ENCODE measurements around the gene PSG2.
A peak's percentile ranks its signal among the peaks of the same experiment; 100 is the strongest.
"Not testable (repeated sequence)": the region's sequence is repeated elsewhere in the genome, so short reads cannot be mapped to it uniquely, and the experiment has no call there.

PSG2 gene

GRCh38 chr19:43087702-43088340 is 5.3 kb upstream of the PSG2 start:
- not testable (repeated sequence) for H4K20me1 ChIP-seq (ENCODE audit: insufficient read depth, low read length, poor library complexity, severe bottlenecking); H2AFZ ChIP-seq (ENCODE audit: low read length); H3K9ac ChIP-seq (ENCODE audit: low read depth, low read length, poor library complexity, severe bottlenecking); H3F3A ChIP-seq (ENCODE audit: low read depth); H3K4me1 ChIP-seq (ENCODE audit: insufficient read depth, low read length, poor library complexity, severe bottlenecking); H3K4me3 ChIP-seq (ENCODE audit: low read length, poor library complexity, severe bottlenecking); H3K79me2 ChIP-seq (ENCODE audit: insufficient read depth, low read length); H3K4me2 ChIP-seq (ENCODE audit: low read depth, low read length, poor library complexity, severe bottlenecking); H3K36me3 ChIP-seq (ENCODE audit: insufficient read depth, low read length); H3K9me2 ChIP-seq (replicated peaks; ENCODE audit: low read depth, low read length); H3K27me3 ChIP-seq (ENCODE audit: insufficient read depth, low read length, poor library complexity, severe bottlenecking); H3K9me3 ChIP-seq (ENCODE audit: insufficient read depth, low read depth, low read length)
- TF ChIP-seq CTCF (conservative IDR thresholded peaks at IDR 0.05; ENCODE audit: low read length), result peak; percentile 33

GRCh38 chr19:43085796-43086530 is 3.5 kb upstream of the PSG2 start:
- not testable (repeated sequence) for H4K20me1 ChIP-seq (ENCODE audit: insufficient read depth, low read length, poor library complexity, severe bottlenecking); H3K36me3 ChIP-seq (ENCODE audit: insufficient read depth, low read length); H3K9me3 ChIP-seq (ENCODE audit: insufficient read depth, low read depth, low read length); H3K79me2 ChIP-seq (ENCODE audit: insufficient read depth, low read length); H3K4me3 ChIP-seq (ENCODE audit: low read length, poor library complexity, severe bottlenecking); H2AFZ ChIP-seq (ENCODE audit: low read length); H3K9me2 ChIP-seq (replicated peaks; ENCODE audit: low read depth, low read length); H3F3A ChIP-seq (ENCODE audit: low read depth); H3K27me3 ChIP-seq (ENCODE audit: insufficient read depth, low read length, poor library complexity, severe bottlenecking); H3K4me1 ChIP-seq (ENCODE audit: insufficient read depth, low read length, poor library complexity, severe bottlenecking); H3K4me2 ChIP-seq (ENCODE audit: low read depth, low read length, poor library complexity, severe bottlenecking); H3K9ac ChIP-seq (ENCODE audit: low read depth, low read length, poor library complexity, severe bottlenecking)

- not testable (repeated sequence) for H4K20me1 ChIP-seq (ENCODE audit: insufficient read depth, low read length, poor library complexity, severe bottlenecking); H3K4me2 ChIP-seq (ENCODE audit: low read depth, low read length, poor library complexity, severe bottlenecking); H3K27me3 ChIP-seq (ENCODE audit: insufficient read depth, low read length, poor library complexity, severe bottlenecking); H3K9me3 ChIP-seq (ENCODE audit: insufficient read depth, low read depth, low read length); H3K4me3 ChIP-seq (ENCODE audit: low read length, poor library complexity, severe bottlenecking); H3K79me2 ChIP-seq (ENCODE audit: insufficient read depth, low read length); H3K4me1 ChIP-seq (ENCODE audit: insufficient read depth, low read length, poor library complexity, severe bottlenecking); H2AFZ ChIP-seq (ENCODE audit: low read length); H3K9me2 ChIP-seq (replicated peaks; ENCODE audit: low read depth, low read length); H3K9ac ChIP-seq (ENCODE audit: low read depth, low read length, poor library complexity, severe bottlenecking); H3K36me3 ChIP-seq (ENCODE audit: insufficient read depth, low read length); H3F3A ChIP-seq (ENCODE audit: low read depth)
- TF ChIP-seq CTCF (conservative IDR thresholded peaks at IDR 0.05; ENCODE audit: low read length), result peak; percentile 55
Observed at GRCh38 chr19:43084196-43084832, 1.8 kb upstream of the PSG2 start.

- H3K9me3 ChIP-seq (ENCODE audit: insufficient read depth, low read depth, low read length); H3K4me1 ChIP-seq (ENCODE audit: insufficient read depth, low read length, poor library complexity, severe bottlenecking); H3K4me2 ChIP-seq (ENCODE audit: low read depth, low read length, poor library complexity, severe bottlenecking); H3K27me3 ChIP-seq (ENCODE audit: insufficient read depth, low read length, poor library complexity, severe bottlenecking); H3K9ac ChIP-seq (ENCODE audit: low read depth, low read length, poor library complexity, severe bottlenecking); H3K79me2 ChIP-seq (ENCODE audit: insufficient read depth, low read length); H2AFZ ChIP-seq (ENCODE audit: low read length); H3F3A ChIP-seq (ENCODE audit: low read depth); H4K20me1 ChIP-seq (ENCODE audit: insufficient read depth, low read length, poor library complexity, severe bottlenecking); H3K36me3 ChIP-seq (ENCODE audit: insufficient read depth, low read length); H3K4me3 ChIP-seq (ENCODE audit: low read length, poor library complexity, severe bottlenecking); H3K9me2 ChIP-seq (replicated peaks; ENCODE audit: low read depth, low read length): not testable (repeated sequence)
Observed at GRCh38 chr19:43083721-43084120, 1.2 kb upstream of the PSG2 start.

Measured in Loucy (cell line).